GM12801 (cell line): Measurements from ENCODE around the gene RAB10.

ENCODE experiments used
- CTCF ChIP-seq: IDR thresholded peaks from one replicate; pipeline ENCODE4 v1.5.1; 2011; ENCODE audit warnings: control low read depth; ENCODE audit not compliant: insufficient read length; ENCODE audit errors: extremely low read depth

The RAB10 gene

DNA sequence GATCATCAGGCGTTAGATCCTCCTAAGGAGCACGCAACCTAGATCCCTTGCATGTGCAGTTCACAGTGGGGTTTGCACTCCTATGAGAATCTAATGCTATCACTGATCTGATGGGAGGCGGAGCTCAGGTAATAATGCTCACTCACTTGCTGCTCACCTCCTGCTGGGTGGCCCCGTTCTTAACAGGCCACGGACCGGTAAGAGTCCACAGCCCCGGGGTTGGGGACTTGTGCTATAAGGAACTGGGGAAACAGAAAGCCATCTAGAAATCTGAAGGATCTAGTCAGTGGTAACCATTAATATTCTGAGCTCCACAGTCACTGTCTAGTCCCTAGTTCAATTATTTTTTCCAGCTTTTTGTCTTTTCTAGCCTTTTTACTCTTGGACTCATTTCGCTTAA is 94.3 kb downstream of the RAB10 start:
- TF ChIP-seq CTCF = no peak

GRCh38 chr2:26130763-26131162 is 96.9 kb downstream of the RAB10 start:
- TF ChIP-seq CTCF = no peak

GRCh38 chr2:26136451-26136850 is 102.6 kb downstream of the RAB10 start:
- TF ChIP-seq CTCF = no peak

DNA sequence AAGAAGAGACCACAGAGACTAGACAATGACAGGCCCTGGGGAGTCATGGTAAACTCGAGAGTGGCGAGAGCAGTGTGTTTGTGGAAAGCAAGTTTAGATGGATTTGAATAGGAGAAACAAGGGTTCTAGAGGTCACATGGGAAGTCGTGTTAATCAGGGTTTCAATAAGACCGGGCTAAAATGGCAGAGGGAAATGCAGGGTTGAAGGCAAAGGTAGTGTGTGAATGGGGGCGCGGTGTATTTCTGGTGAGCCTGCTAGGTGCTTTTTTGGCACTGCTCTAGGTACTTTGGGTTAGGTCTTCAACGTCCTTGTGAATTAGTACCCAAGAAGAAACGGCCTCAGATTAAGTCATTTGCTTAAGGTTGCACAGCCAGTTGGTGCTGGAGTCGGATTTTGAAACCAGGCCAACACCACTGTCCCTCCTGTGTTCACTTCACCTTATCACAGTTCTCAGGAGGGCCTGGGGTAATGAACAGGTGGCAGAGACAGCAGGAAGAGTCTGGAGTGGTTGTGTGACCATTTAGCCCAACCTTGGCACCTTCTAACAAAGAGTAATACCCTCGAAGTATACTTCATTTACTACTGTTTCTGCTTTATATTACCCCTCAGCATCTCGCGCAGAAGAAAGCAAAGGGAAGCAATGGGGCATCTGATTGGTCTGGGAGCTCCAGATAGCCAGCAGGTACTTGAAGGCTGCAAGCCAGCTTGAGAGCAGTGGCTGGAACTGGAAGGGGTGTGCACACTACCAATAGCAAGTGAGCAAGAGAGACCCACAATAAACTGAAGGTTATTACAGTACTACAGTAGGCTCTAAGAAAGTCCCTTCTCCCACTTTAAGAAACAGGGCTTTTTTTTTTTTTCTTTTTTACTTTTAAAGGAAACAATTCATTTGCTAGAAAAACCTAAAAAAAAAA is 105.6 kb downstream of the RAB10 start:
- no peak for TF ChIP-seq CTCF

- TF ChIP-seq CTCF = no peak
These were observed 107.4 kb downstream of the RAB10 start for GRCh38 chr2:26141145-26141769.

DNA sequence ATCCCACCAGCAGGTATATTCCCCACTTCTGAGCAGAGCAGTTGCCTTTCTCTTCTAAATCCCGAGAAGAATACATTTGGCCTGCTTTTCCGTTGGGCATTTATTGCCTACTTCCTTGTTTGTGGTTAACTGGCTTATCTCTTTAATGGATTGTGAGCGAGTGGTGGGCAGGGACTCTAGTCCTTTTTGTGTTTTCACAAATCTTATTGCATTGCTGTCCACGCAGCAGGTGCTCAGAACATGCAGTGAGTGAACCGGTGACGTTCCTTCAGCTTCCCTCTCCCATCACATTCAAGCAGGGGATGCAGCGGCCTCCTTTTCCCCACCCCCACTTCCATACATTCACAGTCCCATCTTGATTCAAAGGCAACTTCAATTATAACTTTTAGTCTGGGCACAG is 110.1 kb downstream of the RAB10 start:
- TF ChIP-seq CTCF = no peak

DNA sequence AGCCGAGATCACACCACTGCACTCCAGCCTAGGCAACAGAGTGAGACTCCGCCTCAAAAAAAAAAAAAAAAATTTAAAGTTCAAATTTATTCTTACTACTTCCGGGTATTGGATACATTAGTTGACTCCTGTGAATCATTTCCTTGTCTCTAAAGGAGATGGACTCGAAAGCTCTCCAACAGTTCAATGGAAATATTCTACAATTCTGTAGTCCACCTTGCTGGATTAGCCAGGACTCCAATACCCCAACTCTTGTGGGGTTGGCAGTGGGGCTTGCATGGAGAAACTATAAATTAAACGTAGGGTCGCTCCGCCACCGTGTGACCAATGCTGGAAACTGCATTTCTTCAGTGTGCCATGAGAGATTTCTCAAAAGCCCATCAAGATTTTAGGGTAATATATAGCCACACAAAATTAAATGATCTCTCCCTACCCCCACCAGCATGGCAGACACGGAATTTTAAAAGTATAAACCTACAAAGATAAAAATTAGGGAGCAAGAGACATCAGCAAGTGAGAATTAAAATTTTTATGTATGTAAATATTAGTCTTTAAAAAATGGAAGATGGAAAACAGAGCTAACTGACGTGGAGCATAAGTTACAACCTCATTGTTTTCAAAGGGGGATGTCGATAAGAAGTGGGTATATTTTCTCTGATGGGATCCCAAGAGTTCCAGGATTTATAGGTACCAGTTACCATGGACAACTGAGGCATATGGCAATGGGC is 111.2 kb downstream of the RAB10 start:
- TF ChIP-seq CTCF = no peak
